ENCODE measurements around the gene L1CAM. TPM values are rescaled to one million over a fixed set of nuclear protein-coding genes. Genes with fewer than 3 reads are reported as not detected.
A peak's percentile ranks its signal among the peaks of the same experiment; 100 is the strongest.

L1CAM gene
- total RNA-seq, 1 experiment from 2014 or later: 12.7 TPM

GRCh38 chrX:153921511-153922446 is 35.8 kb upstream of the L1CAM start:
- no peaks in the 10 kb centered on the region for H3K27me3 Mint-ChIP-seq (ENCODE audit: insufficient read depth, unreplicated experiment)
- no TSS peak for BruUV-seq (replicated peaks)
- no peak overlapping the region for H3K4me3 Mint-ChIP-seq (ENCODE audit: unreplicated experiment)
- no peaks in the 10 kb centered on the region for H3K9me3 Mint-ChIP-seq (ENCODE audit: unreplicated experiment)
- ChIA-PET CTCF (interaction anchor here (1.2 kb wide), 1 partner anchor 25 kb away, joined by 4 read pairs; no protein-coding TSS in a partner anchor), POLR2A (no interaction called here)
- no peaks in the 10 kb centered on the region for H3K4me1 Mint-ChIP-seq (ENCODE audit: low read depth, unreplicated experiment)
- no peaks in the 10 kb centered on the region for H3K9me3 ChIP-seq
- intact Hi-C loops (cut with micrococcal nuclease; ENCODE audit: unreplicated experiment): loop anchor here (10.0 kb wide), 1 partner anchor 127 kb away; the partner anchor contains the start of genes IDH3G and SSR4
- no peak overlapping the region for H3K27ac Mint-ChIP-seq (ENCODE audit: unreplicated experiment)
- peaks cover 6% of the 10 kb centered on the region for H3K36me3 Mint-ChIP-seq (ENCODE audit: insufficient read depth, unreplicated experiment)
- no peak for DNase-seq
- H3K36me3 ChIP-seq (ENCODE audit: control insufficient read depth, insufficient read depth, low read length): no peaks in the 10 kb centered on the region
- TF ChIP-seq, protein P1, sequence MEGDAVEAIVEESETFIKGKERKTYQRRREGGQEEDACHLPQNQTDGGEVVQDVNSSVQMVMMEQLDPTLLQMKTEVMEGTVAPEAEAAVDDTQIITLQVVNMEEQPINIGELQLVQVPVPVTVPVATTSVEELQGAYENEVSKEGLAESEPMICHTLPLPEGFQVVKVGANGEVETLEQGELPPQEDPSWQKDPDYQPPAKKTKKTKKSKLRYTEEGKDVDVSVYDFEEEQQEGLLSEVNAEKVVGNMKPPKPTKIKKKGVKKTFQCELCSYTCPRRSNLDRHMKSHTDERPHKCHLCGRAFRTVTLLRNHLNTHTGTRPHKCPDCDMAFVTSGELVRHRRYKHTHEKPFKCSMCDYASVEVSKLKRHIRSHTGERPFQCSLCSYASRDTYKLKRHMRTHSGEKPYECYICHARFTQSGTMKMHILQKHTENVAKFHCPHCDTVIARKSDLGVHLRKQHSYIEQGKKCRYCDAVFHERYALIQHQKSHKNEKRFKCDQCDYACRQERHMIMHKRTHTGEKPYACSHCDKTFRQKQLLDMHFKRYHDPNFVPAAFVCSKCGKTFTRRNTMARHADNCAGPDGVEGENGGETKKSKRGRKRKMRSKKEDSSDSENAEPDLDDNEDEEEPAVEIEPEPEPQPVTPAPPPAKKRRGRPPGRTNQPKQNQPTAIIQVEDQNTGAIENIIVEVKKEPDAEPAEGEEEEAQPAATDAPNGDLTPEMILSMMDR (IDR thresholded peaks at IDR 0.05; ENCODE audit: insufficient read depth in 1 of 2, low read depth in 1 of 2, low read length in 1 of 2, severe bottlenecking in 1 of 2, unreplicated experiment in 1 of 2): no peak
- peaks cover 4% of the 10 kb centered on the region; the same call in 1 of the 2 replicates for H3K4me1 ChIP-seq
- H3K27me3 ChIP-seq (replicated peaks; ENCODE audit: control insufficient read depth, insufficient read depth, low read length): no peaks in the 10 kb centered on the region
- H3K4me3 ChIP-seq (ENCODE audit: low read depth, low read length): no peak overlapping the region

DNA sequence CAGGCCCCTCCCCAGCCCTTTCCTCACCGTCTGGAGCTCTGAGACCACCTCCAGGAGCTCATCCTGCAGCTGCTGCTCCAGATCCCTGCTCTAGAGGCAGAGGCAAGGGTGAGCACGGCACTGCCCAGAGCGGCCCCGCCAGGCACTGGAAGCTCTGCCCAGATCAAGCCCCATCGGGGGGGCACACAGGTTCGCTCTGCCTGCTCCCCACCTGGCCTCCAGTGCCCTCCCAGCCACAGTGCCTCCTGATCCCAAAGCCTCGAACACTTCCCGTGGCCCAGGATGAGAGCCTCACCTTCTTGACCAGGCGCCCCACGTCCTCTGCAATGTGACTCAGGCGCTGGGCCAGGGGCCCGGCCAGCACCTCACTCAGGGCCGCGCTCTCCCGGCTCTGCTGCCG is 35.1 kb upstream of the L1CAM start:
- BruUV-seq (replicated peaks): no TSS peak
- DNase-seq: peak in 1 of 2 experiments; percentile 20
- ChIA-PET POLR2A (no interaction called here), CTCF (no interaction called here)
- Mint-ChIP-seq H3K4me3 (ENCODE audit: unreplicated experiment) (no peak overlapping the region), H3K36me3 (ENCODE audit: insufficient read depth, unreplicated experiment) (peaks cover 6% of the 10 kb centered on the region), H3K4me1 (ENCODE audit: low read depth, unreplicated experiment) (no peaks in the 10 kb centered on the region), H3K27ac (ENCODE audit: unreplicated experiment) (no peak overlapping the region), H3K27me3 (ENCODE audit: insufficient read depth, unreplicated experiment) (no peaks in the 10 kb centered on the region), H3K9me3 (ENCODE audit: unreplicated experiment) (no peaks in the 10 kb centered on the region)
- Histone ChIP-seq H3K9me3 (no peaks in the 10 kb centered on the region), H3K36me3 (ENCODE audit: control insufficient read depth, insufficient read depth, low read length) (no peaks in the 10 kb centered on the region), H3K4me1 (no peaks in the 10 kb centered on the region), H3K4me3 (ENCODE audit: low read depth, low read length) (no peak overlapping the region), H3K27me3 (replicated peaks; ENCODE audit: control insufficient read depth, insufficient read depth, low read length) (no peaks in the 10 kb centered on the region)
- intact Hi-C loops (cut with micrococcal nuclease; ENCODE audit: unreplicated experiment): loop anchor here (10.0 kb wide), 1 partner anchor 126 kb away; the partner anchor contains the start of genes IDH3G and SSR4
- TF ChIP-seq, protein P1 (IDR thresholded peaks at IDR 0.05; ENCODE audit: insufficient read depth in 1 of 2, low read depth in 1 of 2, low read length in 1 of 2, severe bottlenecking in 1 of 2, unreplicated experiment in 1 of 2): no peak

DNA sequence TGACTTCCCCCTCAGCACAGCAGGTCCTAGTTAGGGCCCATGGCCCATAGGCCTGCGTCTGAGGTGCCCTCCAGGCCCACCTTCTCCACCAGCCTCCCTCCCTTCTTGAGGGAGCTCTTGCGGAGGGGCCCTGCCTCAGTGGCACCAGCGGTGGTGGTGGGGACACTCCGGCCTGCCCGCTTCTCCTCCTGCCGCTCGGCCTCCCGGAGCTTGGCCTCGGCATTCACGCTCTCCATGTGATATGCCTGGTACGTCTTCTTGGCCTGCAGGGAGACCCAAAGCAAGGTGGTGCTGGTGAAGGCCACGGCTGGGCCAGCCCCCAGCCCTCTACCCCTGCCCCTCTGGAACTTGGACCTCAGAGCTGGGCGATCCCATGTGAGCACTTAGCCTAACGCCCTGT is 34.6 kb upstream of the L1CAM start:
- Histone ChIP-seq H3K36me3 (ENCODE audit: control insufficient read depth, insufficient read depth, low read length) (no peaks in the 10 kb centered on the region), H3K4me1 (no peaks in the 10 kb centered on the region), H3K27me3 (replicated peaks; ENCODE audit: control insufficient read depth, insufficient read depth, low read length) (no peaks in the 10 kb centered on the region), H3K9me3 (no peaks in the 10 kb centered on the region), H3K4me3 (ENCODE audit: low read depth, low read length) (no peak overlapping the region)
- Mint-ChIP-seq H3K4me1 (ENCODE audit: low read depth, unreplicated experiment) (no peaks in the 10 kb centered on the region), H3K27me3 (ENCODE audit: insufficient read depth, unreplicated experiment) (no peaks in the 10 kb centered on the region), H3K4me3 (ENCODE audit: unreplicated experiment) (no peak overlapping the region), H3K27ac (ENCODE audit: unreplicated experiment) (no peak overlapping the region), H3K9me3 (ENCODE audit: unreplicated experiment) (no peaks in the 10 kb centered on the region), H3K36me3 (ENCODE audit: insufficient read depth, unreplicated experiment) (peaks cover 2% of the 10 kb centered on the region)
- BruUV-seq (replicated peaks): no TSS peak
- DNase-seq: no peak
- POLR2A ChIA-PET: no interaction called here
- TF ChIP-seq, protein P1 (IDR thresholded peaks at IDR 0.05; ENCODE audit: insufficient read depth in 1 of 2, low read depth in 1 of 2, low read length in 1 of 2, severe bottlenecking in 1 of 2, unreplicated experiment in 1 of 2): no peak
- intact Hi-C loops (cut with micrococcal nuclease; ENCODE audit: unreplicated experiment): loop anchor here (10.0 kb wide), 1 partner anchor 126 kb away; the partner anchor contains the start of genes IDH3G and SSR4
- CTCF ChIA-PET: no interaction called here
